SH-SY5Y (cell line): ENCODE data around the gene TMUB2.
A peak's percentile ranks its signal among the peaks of the same experiment; 100 is the strongest.

Experiments
- GATA2 ChIP-seq: IDR thresholded peaks from 2 replicates; pipeline ENCODE4 v1.6.1; 2011; ENCODE audit warnings: mild to moderate bottlenecking, low read depth, low read length
- GATA3 ChIP-seq: IDR thresholded peaks from 2 replicates; pipeline ENCODE4 v1.6.1; 2011; ENCODE audit warnings: low read depth, mild to moderate bottlenecking, low read length, moderate library complexity

DNA sequence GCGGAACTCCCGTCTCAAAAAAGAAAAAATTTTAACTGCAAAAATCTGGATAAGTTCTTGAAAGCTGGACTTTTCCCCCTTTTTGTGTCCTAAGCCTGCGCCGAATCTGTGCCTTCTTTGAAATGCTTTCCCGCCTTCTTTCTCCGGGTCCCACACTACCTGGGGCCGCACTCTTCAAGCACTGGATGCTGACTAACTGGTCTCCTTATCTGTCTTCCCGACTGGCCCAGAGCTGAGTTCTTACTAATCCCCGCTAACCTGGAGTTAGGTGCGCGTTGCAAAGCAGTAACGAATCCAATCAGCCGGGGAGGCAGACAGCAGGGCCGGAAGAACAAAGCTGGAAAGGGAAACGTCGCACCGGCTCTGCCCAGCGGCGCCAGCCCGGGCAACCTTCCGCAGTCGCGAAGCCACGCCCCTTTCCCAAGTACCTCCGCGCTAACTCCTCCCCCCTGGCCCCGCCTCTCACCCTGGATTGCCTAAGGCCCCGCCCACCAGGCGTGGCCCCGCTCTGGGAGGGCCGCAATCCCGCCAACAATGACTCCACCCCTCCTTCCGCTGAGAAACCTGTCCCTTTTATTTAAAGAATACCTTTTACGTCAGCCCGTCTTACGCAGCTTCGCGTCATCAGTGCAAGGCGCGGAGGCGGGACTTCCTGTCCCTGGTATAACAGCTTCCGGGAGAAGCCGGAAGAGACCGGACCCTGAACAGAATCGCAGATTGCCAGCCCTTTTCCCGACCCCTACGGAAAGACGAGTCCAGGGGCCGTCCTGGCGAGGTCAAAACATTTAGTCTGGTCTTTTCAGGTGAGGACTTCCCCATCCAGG lies at the start of gene TMUB2:
- TF ChIP-seq GATA2 (peak; percentile 19; the same call in 1 of the 2 replicates), GATA3 (no peak)
